BJ (cell line): ENCODE results near the gene UGT1A3. TPM values are rescaled to one million over a fixed set of nuclear protein-coding genes. Genes with fewer than 3 reads are reported as not detected.
"Not testable (repeated sequence)": the region's sequence is repeated elsewhere in the genome, so short reads cannot be mapped to it uniquely, and the experiment has no call there.

Experiments
- CTCF ChIA-PET: fragments of 350-600 bp; formaldehyde crosslinking; extraction: SDS; loops from one replicate; lab custom pipeline; 2021; ENCODE audit warnings: antibody characterized with exemption, inconsistent platforms; lab: Yijun Ruan, JAX
- POLR2A ChIA-PET: fragments of 300-600 bp; sonication (Branson Sonifier 250); formaldehyde crosslinking; extraction: SDS; loops from one replicate; lab custom pipeline; 2021; ENCODE audit warnings: antibody characterized with exemption; lab: Charles Lee
- DNase-seq: peaks from one replicate; pipeline ENCODE4 v3.0.0-alpha.2; 2011; ENCODE audit warnings: low read depth
- H3K27me3 ChIP-seq: 2 replicates; pipeline ENCODE4 v1.6.0; 2011; ENCODE audit warnings: low read length; ENCODE audit not compliant: control insufficient read depth, insufficient read depth
- H3K36me3 ChIP-seq: 2 replicates; pipeline ENCODE4 v1.5.1; 2011; ENCODE audit warnings: low read length; ENCODE audit not compliant: control insufficient read depth, insufficient read depth
- H3K4me3 ChIP-seq: 2 replicates; pipeline ENCODE4 v1.5.1; 2011; ENCODE audit warnings: low read depth, mild to moderate bottlenecking, control low read depth, low read length
- polyA plus RNA-seq: library from polyadenylated mRNA; depleted of rRNA; stranded (reverse); fragments of >200 nt; gene quantifications from 2 replicates; pipeline ENCODE4 v1.2.3, GENCODE V29; 2011
- TF ChIP-seq, protein P1 (sequence below): IDR thresholded peaks from 2 replicates; pipeline ENCODE4 v1.5.1; 2011; ENCODE audit warnings: low read depth, mild to moderate bottlenecking, control low read depth, inconsistent platforms, low read length, moderate library complexity; ENCODE audit not compliant: insufficient read depth

The UGT1A3 gene
- polyA plus RNA-seq, 1 experiment = not detected

DNA sequence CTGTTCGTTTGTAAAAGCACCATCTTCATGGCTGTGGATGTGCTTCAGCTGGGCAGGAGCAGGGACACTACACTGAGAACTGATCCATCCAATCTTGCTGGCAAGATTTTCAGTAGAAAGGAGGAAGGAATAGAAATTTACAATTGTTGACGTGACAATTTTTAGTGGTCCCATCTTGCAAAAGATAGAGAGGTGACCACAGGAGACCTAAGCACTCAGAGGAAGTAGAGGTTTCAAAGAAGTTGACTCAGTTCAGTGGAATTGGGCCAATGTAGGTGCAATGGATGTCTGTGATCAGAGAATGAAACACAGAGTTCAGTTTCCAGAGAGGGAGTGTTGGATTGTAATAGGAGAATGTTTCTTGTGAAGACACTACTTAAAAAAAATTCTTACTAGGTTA lies 14.7 kb upstream of the UGT1A3 start:
- no peak for DNase-seq

GRCh38 chr2:233718552-233718951 lies 10.3 kb upstream of the UGT1A3 start, which contains the start of gene UGT1A4:
Gene UGT1A4 (plus strand): TSS chr2:233718736. CDS start chr2:233718821, 85 bp downstream.
- ChIA-PET CTCF (interaction anchor here (1.2 kb wide), 1 partner anchor 269 kb away, joined by 4 read pairs; no protein-coding TSS in a partner anchor), POLR2A (no interaction called here)
- Histone ChIP-seq H3K4me3 (no peak within 1 kb of the TSS), H3K27me3 (no peaks in the 10 kb centered on the region), H3K36me3 (no peaks in the 10 kb centered on the region)
- TF ChIP-seq, protein P1, sequence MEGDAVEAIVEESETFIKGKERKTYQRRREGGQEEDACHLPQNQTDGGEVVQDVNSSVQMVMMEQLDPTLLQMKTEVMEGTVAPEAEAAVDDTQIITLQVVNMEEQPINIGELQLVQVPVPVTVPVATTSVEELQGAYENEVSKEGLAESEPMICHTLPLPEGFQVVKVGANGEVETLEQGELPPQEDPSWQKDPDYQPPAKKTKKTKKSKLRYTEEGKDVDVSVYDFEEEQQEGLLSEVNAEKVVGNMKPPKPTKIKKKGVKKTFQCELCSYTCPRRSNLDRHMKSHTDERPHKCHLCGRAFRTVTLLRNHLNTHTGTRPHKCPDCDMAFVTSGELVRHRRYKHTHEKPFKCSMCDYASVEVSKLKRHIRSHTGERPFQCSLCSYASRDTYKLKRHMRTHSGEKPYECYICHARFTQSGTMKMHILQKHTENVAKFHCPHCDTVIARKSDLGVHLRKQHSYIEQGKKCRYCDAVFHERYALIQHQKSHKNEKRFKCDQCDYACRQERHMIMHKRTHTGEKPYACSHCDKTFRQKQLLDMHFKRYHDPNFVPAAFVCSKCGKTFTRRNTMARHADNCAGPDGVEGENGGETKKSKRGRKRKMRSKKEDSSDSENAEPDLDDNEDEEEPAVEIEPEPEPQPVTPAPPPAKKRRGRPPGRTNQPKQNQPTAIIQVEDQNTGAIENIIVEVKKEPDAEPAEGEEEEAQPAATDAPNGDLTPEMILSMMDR = no peak
- no peak for DNase-seq

More for the DNA sequence above, 14.7 kb upstream of the UGT1A3 start:
- POLR2A ChIA-PET = no interaction called here
- TF ChIP-seq, protein P1 = no peak
- Histone ChIP-seq H3K36me3 (no peaks in the 10 kb centered on the region), H3K4me3 (no peak overlapping the region), H3K27me3 (no peaks in the 10 kb centered on the region)
- CTCF ChIA-PET = interaction anchor here (0.7 kb wide), 1 partner anchor 265 kb away, joined by 4 read pairs; no protein-coding TSS in a partner anchor

GRCh38 chr2:233736868-233737653 lies 8.2 kb downstream of the UGT1A3 start:
- POLR2A ChIA-PET, CTCF ChIA-PET, H3K27me3 ChIP-seq, H3K4me3 ChIP-seq, H3K36me3 ChIP-seq, DNase-seq: not testable (repeated sequence)

DNA sequence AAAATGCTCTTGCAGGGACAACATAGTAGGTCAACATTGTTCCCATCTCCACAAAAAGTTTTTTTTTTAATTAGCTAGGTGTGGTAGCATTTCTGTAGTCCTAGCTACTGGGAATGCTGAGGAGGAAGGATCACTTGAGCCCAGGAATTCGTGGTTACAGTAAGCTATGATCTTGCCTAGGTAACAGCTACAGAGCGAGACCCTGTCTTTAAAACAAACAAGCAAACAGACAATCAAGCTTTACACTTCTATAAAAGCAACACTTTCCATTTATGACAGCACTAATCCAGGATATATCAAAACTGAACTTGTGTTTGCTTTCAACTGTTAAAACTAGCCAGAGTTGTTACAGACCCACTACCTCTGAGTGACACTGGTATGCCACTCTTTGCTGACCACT lies 12.0 kb downstream of the UGT1A3 start:
- POLR2A ChIA-PET = no interaction called here
- no peak for DNase-seq
- TF ChIP-seq, protein P1 = no peak
- no peak overlapping the region for H3K4me3 ChIP-seq
- CTCF ChIA-PET = interaction anchor here (1.4 kb wide), 1 partner anchor 15 kb away, joined by 3 read pairs; no protein-coding TSS in a partner anchor
- no peaks in the 10 kb centered on the region for H3K36me3 ChIP-seq
- no peaks in the 10 kb centered on the region for H3K27me3 ChIP-seq

- TF ChIP-seq, protein P1 = no peak
- no peaks in the 10 kb centered on the region for H3K27me3 ChIP-seq
- ChIA-PET CTCF (no interaction called here), POLR2A (no interaction called here)
- no peaks in the 10 kb centered on the region for H3K36me3 ChIP-seq
- no peak overlapping the region for H3K4me3 ChIP-seq
- no peak for DNase-seq
Observed at GRCh38 chr2:233743464-233744259, 14.8 kb downstream of the UGT1A3 start.
